NB4 (cell line): ENCODE results near the gene SOX9.

Source experiments
- DNase-seq: peaks from one replicate; pipeline ENCODE4 v3.0.0; 2010; ENCODE audit warnings: low read depth
- H3K4me3 ChIP-seq: one replicate; pipeline ENCODE4 v1.5.1; 2011; ENCODE audit warnings: mild to moderate bottlenecking, low read depth, low read length, moderate library complexity
- MYC ChIP-seq: IDR thresholded peaks from 2 replicates; pipeline ENCODE4 v1.6.1; 2011; ENCODE audit warnings: low read depth, low read length
- POLR2A ChIP-seq: IDR thresholded peaks from 2 replicates; pipeline ENCODE4 v1.6.1; 2011; ENCODE audit warnings: mild to moderate bottlenecking; ENCODE audit not compliant: insufficient read length; ENCODE audit errors: extremely low read depth
- TF ChIP-seq, protein P1 (sequence below): IDR thresholded peaks from one replicate; pipeline ENCODE4 v1.5.1; 2012; ENCODE audit warnings: low read depth, low read length
- TF ChIP-seq, protein P2 (sequence below): IDR thresholded peaks from 2 replicates; pipeline ENCODE4 v1.6.1; 2011; ENCODE audit warnings: low read depth, low read length

SOX9 gene

DNA sequence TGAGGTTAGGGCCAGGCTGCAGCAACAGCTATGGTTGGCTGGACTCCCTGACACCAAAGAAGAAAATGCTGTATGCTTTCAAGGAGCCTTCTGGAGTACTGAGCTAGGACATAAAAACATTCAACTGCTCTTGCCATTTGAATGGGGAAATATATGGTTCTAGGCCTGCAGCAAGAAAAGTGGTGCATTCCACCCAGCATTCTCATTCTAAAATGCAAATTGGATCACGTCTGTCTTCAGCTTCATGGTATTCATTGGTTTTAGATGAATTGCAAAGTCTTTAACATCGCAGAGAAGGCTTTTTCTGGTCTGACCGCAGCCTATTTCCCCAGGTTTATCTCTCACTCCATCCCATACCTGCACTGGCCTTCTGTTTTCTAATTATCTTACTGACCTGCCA is 27.1 kb upstream of the SOX9 start:
- TF ChIP-seq MYC (no peak), POLR2A (no peak)
- TF ChIP-seq, protein P1, sequence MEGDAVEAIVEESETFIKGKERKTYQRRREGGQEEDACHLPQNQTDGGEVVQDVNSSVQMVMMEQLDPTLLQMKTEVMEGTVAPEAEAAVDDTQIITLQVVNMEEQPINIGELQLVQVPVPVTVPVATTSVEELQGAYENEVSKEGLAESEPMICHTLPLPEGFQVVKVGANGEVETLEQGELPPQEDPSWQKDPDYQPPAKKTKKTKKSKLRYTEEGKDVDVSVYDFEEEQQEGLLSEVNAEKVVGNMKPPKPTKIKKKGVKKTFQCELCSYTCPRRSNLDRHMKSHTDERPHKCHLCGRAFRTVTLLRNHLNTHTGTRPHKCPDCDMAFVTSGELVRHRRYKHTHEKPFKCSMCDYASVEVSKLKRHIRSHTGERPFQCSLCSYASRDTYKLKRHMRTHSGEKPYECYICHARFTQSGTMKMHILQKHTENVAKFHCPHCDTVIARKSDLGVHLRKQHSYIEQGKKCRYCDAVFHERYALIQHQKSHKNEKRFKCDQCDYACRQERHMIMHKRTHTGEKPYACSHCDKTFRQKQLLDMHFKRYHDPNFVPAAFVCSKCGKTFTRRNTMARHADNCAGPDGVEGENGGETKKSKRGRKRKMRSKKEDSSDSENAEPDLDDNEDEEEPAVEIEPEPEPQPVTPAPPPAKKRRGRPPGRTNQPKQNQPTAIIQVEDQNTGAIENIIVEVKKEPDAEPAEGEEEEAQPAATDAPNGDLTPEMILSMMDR: no peak
- TF ChIP-seq, protein P2, sequence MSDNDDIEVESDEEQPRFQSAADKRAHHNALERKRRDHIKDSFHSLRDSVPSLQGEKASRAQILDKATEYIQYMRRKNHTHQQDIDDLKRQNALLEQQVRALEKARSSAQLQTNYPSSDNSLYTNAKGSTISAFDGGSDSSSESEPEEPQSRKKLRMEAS: no peak
- H3K4me3 ChIP-seq: no peak overlapping the region
- DNase-seq: no peak

DNA sequence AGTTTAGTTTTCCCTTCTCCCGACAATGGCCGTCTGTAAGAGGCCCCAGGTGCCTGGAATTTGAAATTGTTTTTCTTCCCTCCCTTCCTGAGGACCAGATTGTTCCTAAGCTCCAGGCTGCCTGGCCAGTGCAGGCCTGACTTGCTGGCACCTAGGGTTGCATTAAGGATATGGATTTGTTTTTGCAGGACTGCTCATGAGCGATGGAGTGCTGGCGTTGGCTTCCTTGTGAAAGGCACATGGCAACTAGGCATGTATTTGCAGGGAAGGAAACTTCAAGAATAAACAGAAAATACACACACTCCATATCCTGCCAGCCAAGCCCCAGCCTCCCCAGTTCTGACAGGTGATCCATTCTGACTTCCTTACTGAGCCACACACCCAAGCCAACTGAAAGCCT is 25.5 kb upstream of the SOX9 start:
- no peak for DNase-seq
- TF ChIP-seq MYC (no peak), POLR2A (no peak)
- TF ChIP-seq, protein P2: no peak
- TF ChIP-seq, protein P1: no peak
- H3K4me3 ChIP-seq: no peak overlapping the region

DNA sequence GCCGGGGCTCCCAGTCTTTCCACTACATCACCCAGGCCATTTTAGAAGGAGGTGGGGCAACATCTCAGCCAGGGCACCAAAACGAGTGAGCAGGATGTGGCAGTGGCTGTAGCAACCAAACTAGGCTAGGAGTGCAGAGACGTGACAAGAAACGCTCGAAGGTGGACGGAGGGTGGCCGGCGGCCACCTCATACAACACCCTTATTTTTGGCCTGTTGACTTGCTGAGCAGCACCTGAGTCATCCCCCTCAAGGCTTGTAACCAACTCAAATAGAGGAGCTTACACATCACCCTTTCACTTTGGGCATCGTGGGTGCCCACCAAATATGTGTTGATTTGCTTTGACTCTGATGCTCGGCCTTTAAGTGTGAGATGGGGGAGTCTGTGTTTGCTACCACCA is 23.7 kb upstream of the SOX9 start:
- no peak overlapping the region for H3K4me3 ChIP-seq
- TF ChIP-seq POLR2A (no peak), MYC (no peak)
- TF ChIP-seq, protein P2: no peak
- TF ChIP-seq, protein P1: no peak
- no peak for DNase-seq

DNA sequence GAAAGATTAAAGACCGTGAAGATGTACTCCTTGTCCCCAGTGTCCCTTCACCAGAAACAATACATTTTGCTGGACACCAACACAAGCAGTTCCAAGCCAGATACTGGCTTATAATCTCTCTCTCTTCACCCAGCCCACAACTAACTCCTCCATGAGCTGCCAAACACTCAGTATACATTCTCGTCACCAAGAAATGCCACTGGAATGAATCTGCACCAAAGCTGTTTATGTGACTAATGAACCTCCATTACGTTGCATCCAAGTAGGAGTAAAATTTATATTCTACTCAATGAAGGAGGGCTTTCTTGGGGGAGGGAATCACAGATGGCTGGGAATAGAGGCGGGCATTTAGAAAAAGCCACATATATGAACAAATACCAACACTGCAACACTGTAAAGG is 20.9 kb upstream of the SOX9 start:
- no peak for DNase-seq
- no peak overlapping the region for H3K4me3 ChIP-seq
- TF ChIP-seq MYC (no peak), POLR2A (no peak)
- TF ChIP-seq, protein P1: no peak
- TF ChIP-seq, protein P2: no peak

DNA sequence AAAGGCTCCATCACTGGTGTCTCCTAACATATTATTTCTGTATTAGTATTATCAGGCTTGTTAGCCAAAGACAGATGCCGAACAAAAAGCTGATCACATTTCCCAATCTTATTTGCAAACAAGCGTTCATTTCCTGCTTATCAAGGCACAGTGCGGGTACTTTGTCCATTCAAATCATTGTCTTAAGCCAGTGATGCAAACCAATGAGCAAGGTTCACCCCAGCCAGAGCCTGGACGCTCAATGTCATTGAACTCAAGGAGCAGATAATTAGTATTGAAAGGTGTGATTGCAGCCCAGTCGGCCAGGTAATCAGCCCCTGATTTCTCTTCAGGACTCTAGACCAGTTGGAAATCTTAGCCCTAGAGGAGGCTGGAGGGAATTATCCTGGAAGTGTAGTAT is 20.4 kb upstream of the SOX9 start:
- DNase-seq: no peak
- TF ChIP-seq MYC: no peak
- TF ChIP-seq, protein P2: no peak
- no peak for TF ChIP-seq POLR2A
- TF ChIP-seq, protein P1: no peak
- H3K4me3 ChIP-seq: no peak overlapping the region

DNA sequence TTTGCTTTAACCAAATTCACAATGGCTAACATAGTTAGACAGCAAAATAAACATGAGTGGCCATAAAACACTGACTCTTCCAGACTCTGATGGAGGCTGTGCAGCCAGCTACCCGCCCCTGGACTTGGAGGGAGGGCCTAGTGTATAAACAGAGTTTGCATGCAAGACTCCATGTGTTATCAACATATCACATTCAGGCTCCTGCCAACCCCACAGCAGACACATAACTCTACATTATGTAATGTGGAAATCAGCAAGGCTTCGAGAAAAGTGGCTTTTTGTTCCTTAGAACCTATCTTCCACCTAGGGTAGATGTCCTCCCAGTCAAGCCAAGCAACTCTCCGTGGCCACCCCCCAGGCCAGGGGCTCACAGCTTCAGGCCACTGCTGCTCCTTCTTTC is 19.3 kb upstream of the SOX9 start:
- DNase-seq: no peak
- no peak overlapping the region for H3K4me3 ChIP-seq
- TF ChIP-seq, protein P2: no peak
- TF ChIP-seq, protein P1: no peak
- TF ChIP-seq MYC (no peak), POLR2A (no peak)
